ENCODE measurements around the gene HADH. TPM values are rescaled to one million over a fixed set of nuclear protein-coding genes. Genes with fewer than 3 reads are reported as not detected.
A peak's percentile ranks its signal among the peaks of the same experiment; 100 is the strongest.
"Not testable (repeated sequence)": the region's sequence is repeated elsewhere in the genome, so short reads cannot be mapped to it uniquely, and the experiment has no call there.

HADH gene
- total RNA-seq, 2 donors from 2014 or later: 21.3 to 33.9 TPM

GRCh38 chr4:108048997-108049396, 59.3 kb downstream of the HADH start:
- peak overlapping the region; percentile 58 for H3K4me3 Mint-ChIP-seq
- H3K27me3 Mint-ChIP-seq: no peaks in the 10 kb centered on the region
- ATAC-seq: no peak
- no peaks in the 10 kb centered on the region for H3K36me3 Mint-ChIP-seq
- peaks cover 7 to 8% of the 10 kb centered on the region in 2 donors for H3K4me1 Mint-ChIP-seq (ENCODE audit: low read depth in 2 of 2)
- peak overlapping the region; percentile 61 to 71 for H3K27ac Mint-ChIP-seq
- no peak for DNase-seq (ENCODE audit: low spot score)
- no peaks in the 10 kb centered on the region for H3K9me3 Mint-ChIP-seq

- peaks cover 7 to 8% of the 10 kb centered on the region in 2 donors for H3K4me1 Mint-ChIP-seq (ENCODE audit: low read depth in 2 of 2)
- DNase-seq (ENCODE audit: low spot score): no peak
Observed at GRCh38 chr4:108049406-108049805, 59.7 kb downstream of the HADH start.

DNA sequence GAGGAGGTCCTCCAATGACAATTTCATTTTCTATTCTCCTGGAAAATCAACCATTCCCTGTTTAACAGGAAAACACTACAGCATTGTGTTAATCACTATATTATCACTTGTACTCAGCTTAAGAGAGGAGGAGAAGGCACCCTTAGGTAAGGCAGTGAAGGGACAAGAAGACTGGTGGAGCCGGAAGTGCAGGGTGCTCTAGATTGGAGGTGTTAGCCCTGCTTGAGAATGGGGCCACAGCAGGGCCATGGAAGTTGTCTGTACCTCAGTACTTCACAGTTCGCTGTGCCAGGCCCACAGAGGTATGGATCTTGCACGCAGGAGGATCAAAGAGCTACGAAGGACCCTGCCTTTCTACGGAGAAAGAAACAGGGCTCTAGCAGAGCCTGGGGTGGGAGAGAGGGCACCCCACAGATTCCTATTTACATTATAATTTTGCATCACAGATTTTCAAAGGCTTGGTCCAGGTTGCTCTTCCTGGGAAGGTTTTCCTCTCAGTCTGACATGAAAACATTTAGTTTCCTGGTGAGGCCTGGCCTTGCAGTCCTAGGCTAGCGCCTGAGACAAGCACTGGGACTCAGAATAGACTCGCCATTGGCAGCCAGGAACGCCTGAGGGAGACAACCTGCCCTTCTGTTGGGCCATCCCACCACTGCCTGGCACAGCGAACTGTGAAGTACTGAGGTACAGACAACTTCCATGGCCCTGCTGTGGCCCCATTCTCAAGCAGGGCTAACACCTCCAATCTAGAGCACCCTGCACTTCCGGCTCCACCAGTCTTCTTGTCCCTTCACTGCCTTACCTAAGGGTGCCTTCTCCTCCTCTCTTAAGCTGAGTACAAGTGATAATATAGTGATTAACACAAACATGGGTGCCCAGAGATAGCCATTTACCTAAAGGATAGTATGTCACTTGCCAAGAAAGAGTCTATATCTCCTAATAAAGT, 60.8 kb downstream of the HADH start:
- Mint-ChIP-seq H3K4me3 (peak overlapping the region; percentile 58), H3K27ac (peak overlapping the region; percentile 61 to 71)
- H3K36me3 Mint-ChIP-seq; DNase-seq (ENCODE audit: low spot score); H3K9me3 Mint-ChIP-seq; H3K4me1 Mint-ChIP-seq (ENCODE audit: low read depth in 2 of 2); H3K27me3 Mint-ChIP-seq: not testable (repeated sequence)
- ATAC-seq: peak in 1 of 2 donors; percentile 39

More at GRCh38 chr4:108049406-108049805, 59.7 kb downstream of the HADH start:
- peak overlapping the region; percentile 61 to 71 for H3K27ac Mint-ChIP-seq
- no peak for ATAC-seq
- no peaks in the 10 kb centered on the region for H3K9me3 Mint-ChIP-seq
- no peaks in the 10 kb centered on the region for H3K27me3 Mint-ChIP-seq
- H3K36me3 Mint-ChIP-seq: no peaks in the 10 kb centered on the region
- peak overlapping the region; percentile 58 for H3K4me3 Mint-ChIP-seq

GRCh38 chr4:108051343-108051742, 61.7 kb downstream of the HADH start:
- Mint-ChIP-seq H3K4me3 (no peak overlapping the region), H3K27me3 (no peaks in the 10 kb centered on the region), H3K9me3 (no peaks in the 10 kb centered on the region), H3K4me1 (ENCODE audit: low read depth in 2 of 2) (peaks cover 7 to 8% of the 10 kb centered on the region in 2 donors), H3K27ac (no peak overlapping the region), H3K36me3 (no peaks in the 10 kb centered on the region)
- no peak for DNase-seq (ENCODE audit: low spot score)
- no peak for ATAC-seq

GRCh38 chr4:108052558-108053120, 63.0 kb downstream of the HADH start:
- ATAC-seq (no peak), DNase-seq (ENCODE audit: low spot score) (no peak)
- no peaks in the 10 kb centered on the region for H3K27me3 Mint-ChIP-seq
- no peaks in the 10 kb centered on the region for H3K36me3 Mint-ChIP-seq
- peaks cover 7 to 8% of the 10 kb centered on the region in 2 donors for H3K4me1 Mint-ChIP-seq (ENCODE audit: low read depth in 2 of 2)
- H3K4me3 Mint-ChIP-seq: no peak overlapping the region
- H3K27ac Mint-ChIP-seq: peak overlapping the region; percentile 8 to 80
- H3K9me3 Mint-ChIP-seq: no peaks in the 10 kb centered on the region

- Mint-ChIP-seq H3K4me3 (peak overlapping the region; percentile 32), H3K9me3 (no peaks in the 10 kb centered on the region), H3K27ac (peak overlapping the region; percentile 8 to 80), H3K27me3 (no peaks in the 10 kb centered on the region), H3K36me3 (no peaks in the 10 kb centered on the region), H3K4me1 (ENCODE audit: low read depth in 2 of 2) (peaks cover 7 to 8% of the 10 kb centered on the region in 2 donors)
- peak; percentile 51 to 63 for ATAC-seq
- no peak for DNase-seq (ENCODE audit: low spot score)
Observed at GRCh38 chr4:108053251-108053711, 63.6 kb downstream of the HADH start.

GRCh38 chr4:108054025-108054638, 64.4 kb downstream of the HADH start:
- H3K4me1 Mint-ChIP-seq (ENCODE audit: low read depth in 2 of 2): peaks cover 7 to 8% of the 10 kb centered on the region in 2 donors
- DNase-seq (ENCODE audit: low spot score): no peak
- H3K9me3 Mint-ChIP-seq: no peaks in the 10 kb centered on the region
- ATAC-seq: no peak
- H3K27me3 Mint-ChIP-seq: no peaks in the 10 kb centered on the region
- H3K4me3 Mint-ChIP-seq: no peak overlapping the region
- peak overlapping the region in 1 of 2 donors; percentile 20 for H3K27ac Mint-ChIP-seq
- no peaks in the 10 kb centered on the region for H3K36me3 Mint-ChIP-seq

GRCh38 chr4:108055787-108056186, 66.1 kb downstream of the HADH start:
- Mint-ChIP-seq H3K4me3 (no peak overlapping the region), H3K27ac (no peak overlapping the region), H3K4me1 (ENCODE audit: low read depth in 2 of 2) (peaks cover 0 to 4% of the 10 kb centered on the region in 2 donors), H3K36me3 (no peaks in the 10 kb centered on the region), H3K9me3 (no peaks in the 10 kb centered on the region), H3K27me3 (no peaks in the 10 kb centered on the region)
- ATAC-seq: no peak
- DNase-seq (ENCODE audit: low spot score): no peak

- Mint-ChIP-seq H3K9me3 (no peaks in the 10 kb centered on the region), H3K4me1 (ENCODE audit: low read depth in 2 of 2) (peaks cover 0 to 4% of the 10 kb centered on the region in 2 donors), H3K4me3 (no peak overlapping the region), H3K36me3 (no peaks in the 10 kb centered on the region), H3K27ac (no peak overlapping the region), H3K27me3 (no peaks in the 10 kb centered on the region)
- ATAC-seq: no peak
- DNase-seq (ENCODE audit: low spot score): no peak
Observed at GRCh38 chr4:108056418-108056817, 66.7 kb downstream of the HADH start.

GRCh38 chr4:108058685-108059440, 69.2 kb downstream of the HADH start:
- H3K36me3 Mint-ChIP-seq: no peaks in the 10 kb centered on the region
- no peak overlapping the region for H3K4me3 Mint-ChIP-seq
- no peak for ATAC-seq
- no peaks in the 10 kb centered on the region for H3K9me3 Mint-ChIP-seq
- DNase-seq (ENCODE audit: low spot score): no peak
- no peak overlapping the region for H3K27ac Mint-ChIP-seq
- H3K4me1 Mint-ChIP-seq (ENCODE audit: low read depth in 2 of 2): no peaks in the 10 kb centered on the region
- no peaks in the 10 kb centered on the region for H3K27me3 Mint-ChIP-seq

DNA sequence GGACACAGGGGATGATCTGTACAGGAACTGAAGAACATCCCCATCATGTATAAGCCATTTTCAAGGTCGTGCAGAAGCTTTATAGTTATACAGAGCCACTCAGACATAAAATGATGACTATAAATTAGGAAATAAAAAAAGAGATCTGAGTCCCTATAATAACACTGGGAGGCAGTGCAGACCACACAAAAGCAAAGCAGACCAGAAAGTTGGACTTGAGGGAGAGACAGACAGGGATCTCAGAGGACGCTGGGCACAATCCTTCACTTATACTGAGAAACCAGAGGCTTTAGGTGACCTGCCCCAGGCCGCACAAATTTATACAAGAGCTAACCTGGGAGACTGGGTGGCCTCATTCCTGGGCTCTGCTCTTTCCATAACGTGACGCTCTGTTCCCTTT, 70.5 kb downstream of the HADH start:
- DNase-seq (ENCODE audit: low spot score) (no peak), ATAC-seq (no peak)
- Mint-ChIP-seq H3K9me3 (no peaks in the 10 kb centered on the region), H3K4me1 (ENCODE audit: low read depth in 2 of 2) (no peaks in the 10 kb centered on the region), H3K4me3 (no peak overlapping the region), H3K27ac (peak overlapping the region in 1 of 2 donors; percentile 57), H3K27me3 (no peaks in the 10 kb centered on the region), H3K36me3 (no peaks in the 10 kb centered on the region)

- Mint-ChIP-seq H3K4me3 (no peak overlapping the region), H3K27me3 (no peaks in the 10 kb centered on the region), H3K36me3 (no peaks in the 10 kb centered on the region), H3K27ac (no peak overlapping the region), H3K4me1 (ENCODE audit: low read depth in 2 of 2) (no peaks in the 10 kb centered on the region), H3K9me3 (no peaks in the 10 kb centered on the region)
- no peak for ATAC-seq
- no peak for DNase-seq (ENCODE audit: low spot score)
Observed at GRCh38 chr4:108060686-108061321, 71.1 kb downstream of the HADH start.

DNA sequence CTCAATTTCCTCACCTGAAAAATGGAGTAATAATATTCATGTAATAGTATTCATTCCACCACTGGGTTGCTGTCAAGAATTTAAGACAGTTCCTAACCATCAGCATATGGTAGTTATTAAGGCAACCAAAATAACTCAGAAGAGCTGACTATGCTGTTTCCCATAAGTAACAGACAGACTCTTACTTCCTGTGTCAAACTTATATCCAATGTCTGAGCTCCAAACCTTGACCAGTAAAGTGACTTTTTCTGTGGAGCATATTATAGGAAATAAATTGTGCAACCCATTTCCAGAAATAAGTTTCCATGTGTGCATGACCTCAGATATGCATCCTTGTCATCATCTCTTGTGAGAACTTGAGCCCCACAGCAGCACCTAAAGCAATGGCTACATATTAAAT, 78.8 kb downstream of the HADH start:
- H3K36me3 Mint-ChIP-seq: no peaks in the 10 kb centered on the region
- no peak for DNase-seq (ENCODE audit: low spot score)
- H3K4me3 Mint-ChIP-seq: no peak overlapping the region
- H3K27ac Mint-ChIP-seq: peak overlapping the region in 1 of 2 donors; percentile 56
- H3K27me3 Mint-ChIP-seq: peaks cover 0 to 9% of the 10 kb centered on the region in 2 donors
- no peaks in the 10 kb centered on the region for H3K9me3 Mint-ChIP-seq
- H3K4me1 Mint-ChIP-seq (ENCODE audit: low read depth in 2 of 2): no peaks in the 10 kb centered on the region
- no peak for ATAC-seq
